HEK293T (cell line): ENCODE results near the gene COQ7.

Experiments
- CTCF ChIA-PET: fragments of 350-600 bp; formaldehyde crosslinking; extraction: SDS; loops from one replicate; lab custom pipeline; 2021; ENCODE audit warnings: antibody characterized with exemption, inconsistent platforms; lab: Yijun Ruan, JAX
- POLR2A ChIA-PET: fragments of 350-600 bp; formaldehyde crosslinking; extraction: SDS; loops from one replicate; lab custom pipeline; 2020; ENCODE audit warnings: antibody characterized with exemption, inconsistent platforms; lab: Yijun Ruan, JAX
- DNase-seq: peaks from one replicate; pipeline ENCODE4 v3.0.0; 2012; ENCODE audit warnings: mixed read lengths; ENCODE audit errors: extremely low spot score
- ARNT ChIP-seq: fragments of 450-650 bp; IDR thresholded peaks from 2 replicates; pipeline ENCODE4 v1.6.1; 2017; ENCODE audit warnings: mild to moderate bottlenecking
- BHLHE40 ChIP-seq: fragments of 450-650 bp; IDR thresholded peaks from 2 replicates; pipeline ENCODE4 v1.6.1; 2016; ENCODE audit warnings: mild to moderate bottlenecking, moderate library complexity, borderline replicate concordance
- CTBP1 ChIP-seq: fragments of 450-650 bp; IDR thresholded peaks from 2 replicates; pipeline ENCODE4 v1.6.1; 2016; ENCODE audit warnings: borderline replicate concordance
- ELF4 ChIP-seq: fragments of 450-650 bp; IDR thresholded peaks from 2 replicates; pipeline ENCODE4 v1.6.1; 2017; ENCODE audit warnings: antibody characterized with exemption
- FOXA1 ChIP-seq: fragments of 450-650 bp; IDR thresholded peaks from 2 replicates; pipeline ENCODE4 v1.6.1; 2016; ENCODE audit warnings: mild to moderate bottlenecking
- FOXK2 ChIP-seq: fragments of 450-650 bp; IDR thresholded peaks from 2 replicates; pipeline ENCODE4 v1.6.1; 2016; ENCODE audit warnings: mild to moderate bottlenecking
- FOXM1 ChIP-seq: fragments of 450-650 bp; IDR thresholded peaks from 2 replicates; pipeline ENCODE4 v1.6.1; 2017; ENCODE audit warnings: mild to moderate bottlenecking, borderline replicate concordance
- HDGF ChIP-seq: fragments of 450-650 bp; IDR thresholded peaks from 2 replicates; pipeline ENCODE4 v1.6.1; 2017; ENCODE audit warnings: antibody characterized with exemption, borderline replicate concordance
- L3MBTL2 ChIP-seq: fragments of 450-650 bp; conservative IDR thresholded peaks from 2 replicates; pipeline ENCODE4 v1.6.1; 2016; ENCODE audit warnings: mild to moderate bottlenecking
- LEF1 ChIP-seq: fragments of 450-650 bp; IDR thresholded peaks from 2 replicates; pipeline ENCODE4 v1.6.1; 2017; ENCODE audit warnings: mild to moderate bottlenecking, borderline replicate concordance
- NFRKB ChIP-seq: fragments of 450-650 bp; IDR thresholded peaks from 2 replicates; pipeline ENCODE4 v1.6.1; 2016; ENCODE audit warnings: mild to moderate bottlenecking, moderate library complexity
- PKNOX1 ChIP-seq: fragments of 450-650 bp; IDR thresholded peaks from 2 replicates; pipeline ENCODE4 v1.6.1; 2016
- SP1 ChIP-seq: fragments of 450-650 bp; IDR thresholded peaks from 2 replicates; pipeline ENCODE4 v1.6.1; 2017
- SUZ12 ChIP-seq: fragments of 450-650 bp; IDR thresholded peaks from 2 replicates; pipeline ENCODE4 v1.6.1; 2016; ENCODE audit warnings: mild to moderate bottlenecking
- TARDBP ChIP-seq: fragments of 450-650 bp; IDR thresholded peaks from 2 replicates; pipeline ENCODE4 v1.6.1; 2016
- ZNF384 ChIP-seq: fragments of 450-650 bp; IDR thresholded peaks from 2 replicates; pipeline ENCODE4 v1.6.1; 2016

Gene COQ7

DNA sequence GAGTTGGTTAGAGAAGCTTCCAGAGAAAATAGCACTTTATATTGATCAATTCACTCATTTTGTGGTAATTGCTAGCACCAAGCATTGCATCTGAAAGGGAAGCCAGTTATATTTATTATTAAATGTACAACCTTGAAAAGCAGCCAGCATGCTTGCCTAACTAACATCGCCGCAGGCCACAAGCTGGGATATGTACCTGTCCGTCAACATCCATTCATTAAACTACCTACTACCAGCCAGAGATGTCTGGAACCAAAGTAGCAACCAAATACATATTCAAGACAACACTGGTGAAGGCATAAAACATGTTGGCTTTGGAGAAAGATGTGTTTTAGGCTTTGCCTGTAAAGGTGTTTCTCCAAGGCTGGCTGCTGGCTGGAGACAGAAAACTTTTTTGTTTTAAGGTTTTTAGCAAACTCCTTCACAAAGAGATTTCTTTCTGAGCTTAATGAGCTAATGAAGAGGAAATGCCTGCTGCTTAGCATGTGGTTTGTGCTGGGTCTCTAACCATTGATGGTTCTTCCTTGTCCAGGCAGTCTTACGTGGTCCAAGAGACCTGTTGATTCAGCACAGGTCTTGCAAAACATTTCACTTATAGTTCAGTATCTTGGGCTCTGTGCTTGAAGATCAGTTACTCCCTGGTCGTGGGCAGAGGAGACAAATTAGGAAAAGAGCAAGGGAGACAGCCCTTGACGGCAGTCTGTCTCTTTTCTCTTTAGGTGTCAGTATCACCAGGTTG is 49.5 kb downstream of the COQ7 start:
- POLR2A ChIA-PET = interaction anchor here (0.8 to 2.3 kb wide), 4 partner anchors 17 to 42 kb away, joined by 3 to 7 read pairs (median 4); no protein-coding TSS in a partner anchor
- CTCF ChIA-PET = interaction anchor here (0.9 to 2.0 kb wide), 3 partner anchors 16 to 22 kb away, joined by 3 to 6 read pairs (median 3); no protein-coding TSS in a partner anchor
- no peak for DNase-seq
- TF ChIP-seq L3MBTL2 (no peak), FOXK2 (no peak), FOXA1 (no peak), TARDBP (no peak), BHLHE40 (no peak)

DNA sequence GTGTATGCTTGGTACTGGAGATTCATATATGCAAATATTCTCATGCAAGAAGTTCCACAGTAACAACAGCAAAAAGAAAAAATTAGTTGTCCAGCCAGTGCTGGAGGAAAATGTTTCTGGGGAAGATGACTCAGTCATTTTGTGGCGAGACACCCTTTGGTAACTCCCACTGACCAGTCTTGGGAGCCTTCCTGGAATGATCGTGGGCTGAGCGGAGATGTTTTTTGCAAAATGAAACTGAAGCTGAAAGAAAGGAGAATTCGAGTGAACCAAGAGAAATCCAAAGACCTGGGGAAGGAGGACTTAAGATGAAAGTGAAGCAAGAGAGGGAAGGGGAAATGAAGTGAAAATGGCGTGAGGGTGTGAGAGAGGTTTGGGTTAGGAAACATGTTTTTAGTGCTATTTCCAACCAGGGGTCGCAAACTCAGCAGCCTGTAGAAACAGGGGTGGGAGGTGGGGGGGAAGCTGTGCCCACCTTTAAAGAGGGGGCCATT is 51.6 kb downstream of the COQ7 start:
- no peak for DNase-seq
- CTCF ChIA-PET = interaction anchor here (1.6 kb wide), 1 partner anchor 25 kb away, joined by 3 read pairs; no protein-coding TSS in a partner anchor
- TF ChIP-seq L3MBTL2 = no peak
- no peak for TF ChIP-seq CTBP1
- TF ChIP-seq SP1 = no peak
- no peak for TF ChIP-seq ARNT
- no peak for TF ChIP-seq ZNF384
- TF ChIP-seq FOXK2 = no peak
- TF ChIP-seq FOXA1 = no peak
- no peak for TF ChIP-seq LEF1
- TF ChIP-seq SUZ12 = no peak
- no peak for TF ChIP-seq HDGF
- TF ChIP-seq PKNOX1 = no peak
- TF ChIP-seq ELF4 = no peak
- TF ChIP-seq BHLHE40 = no peak
- no peak for TF ChIP-seq NFRKB
- TF ChIP-seq TARDBP = no peak
- TF ChIP-seq FOXM1 = no peak
- POLR2A ChIA-PET = interaction anchor here (1.1 kb wide), 1 partner anchor 12 kb away, joined by 6 read pairs; no protein-coding TSS in a partner anchor

DNA sequence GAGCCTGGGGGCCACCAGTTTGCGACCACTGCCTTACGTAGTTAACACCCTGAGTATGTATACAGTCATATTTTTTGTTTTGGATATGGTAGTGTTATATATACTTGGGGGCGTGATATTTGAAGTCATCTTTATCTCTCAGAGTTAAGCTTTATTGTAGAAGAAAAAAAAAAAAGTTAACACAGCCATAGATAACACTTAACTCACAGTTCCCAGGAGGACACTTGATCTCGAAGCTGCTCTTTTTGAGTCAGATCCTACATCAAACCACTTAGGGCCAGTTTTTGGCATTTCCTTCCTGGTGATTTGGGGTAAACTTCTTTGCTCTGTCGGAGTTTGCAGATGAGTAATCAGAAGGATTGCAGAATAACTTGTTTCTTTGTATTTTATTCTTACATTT is 52.1 kb downstream of the COQ7 start:
- TF ChIP-seq ELF4 = no peak
- no peak for TF ChIP-seq PKNOX1
- TF ChIP-seq FOXA1 = no peak
- TF ChIP-seq L3MBTL2 = no peak
- no peak for TF ChIP-seq FOXM1
- TF ChIP-seq NFRKB = no peak
- no peak for TF ChIP-seq ZNF384
- no peak for TF ChIP-seq CTBP1
- no peak for TF ChIP-seq LEF1
- TF ChIP-seq HDGF = no peak
- TF ChIP-seq SP1 = no peak
- DNase-seq = no peak
- CTCF ChIA-PET = interaction anchor here (0.6 kb wide), 1 partner anchor 60 kb away, joined by 4 read pairs; no protein-coding TSS in a partner anchor
- POLR2A ChIA-PET = interaction anchor here (1.0 to 1.1 kb wide), 2 partner anchors 11 to 329 kb away, joined by 3 to 6 read pairs; partner anchors contain the start of gene RPS15A

DNA sequence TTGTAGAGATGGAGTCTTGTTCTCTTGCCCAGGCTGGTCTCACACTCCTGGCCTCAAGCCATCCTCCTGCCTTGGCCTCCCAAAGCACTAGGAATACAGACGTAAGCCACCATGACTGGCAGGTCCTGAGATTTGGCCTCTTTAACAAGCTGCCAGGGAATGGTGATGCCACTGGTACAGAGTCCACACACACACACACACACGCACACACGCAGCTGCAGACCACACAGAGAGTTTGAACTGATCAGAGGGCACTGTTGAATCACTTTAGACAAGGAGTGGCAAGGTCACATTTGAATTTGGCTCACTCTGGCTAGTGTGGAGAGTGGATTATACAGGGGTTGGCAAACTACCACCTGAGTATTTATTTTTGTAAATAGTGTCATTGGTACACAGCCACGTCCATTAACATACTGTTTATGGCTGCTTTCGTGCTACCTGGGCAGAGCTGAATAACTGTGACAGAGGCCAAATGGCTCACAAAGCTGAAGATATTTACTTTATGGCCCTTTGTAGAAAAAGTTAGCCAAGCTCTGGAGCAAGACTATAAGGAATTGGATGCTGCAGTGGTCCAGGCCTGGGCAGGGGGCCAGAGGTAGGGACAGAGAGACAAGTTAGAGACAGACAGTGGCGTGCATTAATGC is 56.2 kb downstream of the COQ7 start:
- POLR2A ChIA-PET = interaction anchor here (1.1 kb wide), 2 partner anchors 9 to 334 kb away, joined by 3 read pairs; partner anchors contain the start of gene RPS15A
- DNase-seq = no peak
- CTCF ChIA-PET = no interaction called here
- no peak for TF ChIP-seq PKNOX1
- no peak for TF ChIP-seq BHLHE40
- TF ChIP-seq HDGF = no peak

DNA sequence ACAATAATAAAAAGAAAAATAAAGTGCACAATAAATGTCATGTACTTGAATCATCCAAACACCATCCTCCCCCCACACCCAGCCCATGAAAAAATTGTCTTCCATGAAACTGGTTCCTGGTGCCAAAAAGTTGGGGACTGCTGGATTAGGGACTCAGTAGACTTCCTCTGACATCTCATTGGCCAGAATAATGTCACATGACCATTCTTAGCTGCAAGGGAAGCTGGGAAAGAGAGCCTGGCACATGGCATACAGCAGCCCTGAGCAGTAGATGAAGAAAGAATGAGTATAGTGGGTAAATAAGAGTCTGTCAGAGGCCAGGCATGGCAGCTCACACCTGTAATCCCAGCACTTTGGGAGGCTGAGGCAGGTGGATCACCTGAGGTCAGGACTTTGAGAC is 58.9 kb downstream of the COQ7 start:
- TF ChIP-seq NFRKB = no peak
- no peak for TF ChIP-seq SP1
- no peak for TF ChIP-seq SUZ12
- TF ChIP-seq PKNOX1 = no peak
- no peak for TF ChIP-seq ELF4
- TF ChIP-seq BHLHE40 = no peak
- TF ChIP-seq FOXM1 = no peak
- no peak for TF ChIP-seq ARNT
- TF ChIP-seq LEF1 = no peak
- no peak for TF ChIP-seq HDGF
- no peak; the same call in 1 of the 2 replicates for TF ChIP-seq L3MBTL2
- no peak for TF ChIP-seq FOXA1
- TF ChIP-seq FOXK2 = no peak
- no peak for TF ChIP-seq ZNF384
- TF ChIP-seq CTBP1 = no peak
- TF ChIP-seq TARDBP = no peak
- POLR2A ChIA-PET = no interaction called here
- CTCF ChIA-PET = no interaction called here
- no peak for DNase-seq
